Transverse colon (tissue), 4 donors: ENCODE data around the gene EPM2AIP1. TPM values are rescaled to one million over a fixed set of nuclear protein-coding genes. Genes with fewer than 3 reads are reported as not detected.

Experiments used
- DNase-seq: peaks from one replicate; pipeline ENCODE4 v3.0.0-alpha.2; 2019
- H3K27ac ChIP-seq, 4 donors: fragments of 200-600 bp; sonication (generic); 2 replicates each; pipeline ENCODE4 v1.5.1; 2016 to 2018; ENCODE audit warnings: inconsistent platforms in 4 of 4
- H3K27me3 ChIP-seq: fragments of 200-600 bp; sonication (generic); 2 replicates; pipeline ENCODE4 v1.5.1; 2017; ENCODE audit warnings: inconsistent platforms
- H3K36me3 ChIP-seq, 4 donors: fragments of 200-600 bp; sonication (generic); 2 replicates each; pipeline ENCODE4 v1.5.1; 2017 to 2019; ENCODE audit warnings: inconsistent platforms in 4 of 4
- H3K4me1 ChIP-seq, 4 donors: fragments of 200-600 bp; sonication (generic); 2 replicates each; pipeline ENCODE4 v1.5.1; 2017 to 2020; ENCODE audit warnings: inconsistent platforms in 4 of 4
- H3K4me3 ChIP-seq, 4 donors: fragments of 200-600 bp; sonication (generic); 1 replicate in 1 of 4; 2 replicates in 3 of 4; pipeline versions ENCODE4 v1.5.1 to v1.6.1; 2017 to 2019; ENCODE audit warnings: inconsistent platforms in 4 of 4
- H3K9me3 ChIP-seq, 2 donors: fragments of 200-600 bp; sonication (generic); 2 replicates each; pipeline ENCODE4 v1.5.1; 2017 to 2019; ENCODE audit warnings: inconsistent platforms in 2 of 2
- CTCF ChIP-seq, 5 experiments: fragments of 200-600 bp in 3 of 5; fragments of 450-650 bp in 2 of 5; sonication (generic) in 3 of 5; IDR thresholded peaks; 1 replicate in 2 of 5; 2 replicates in 3 of 5; pipeline ENCODE4 v1.5.1; 2016 to 2017; ENCODE audit warnings: antibody characterized with exemption in 5 of 5, inconsistent platforms in 3 of 5, mild to moderate bottlenecking in 2 of 5, moderate library complexity in 1 of 5
- EP300 ChIP-seq: sonication (generic); formaldehyde crosslinking; IDR thresholded peaks from one replicate; pipeline ENCODE4 v1.6.1; 2017; ENCODE audit warnings: antibody characterized with exemption, low read depth
- POLR2A ChIP-seq: fragments of 450-650 bp; IDR thresholded peaks from one replicate; pipeline ENCODE4 v1.6.1; 2016; ENCODE audit warnings: antibody characterized with exemption, mild to moderate bottlenecking, moderate library complexity
- POLR2AphosphoS5 ChIP-seq, 3 donors: sonication (generic); formaldehyde crosslinking; IDR thresholded peaks; one replicate each; pipeline ENCODE4 v1.6.1; 2016; ENCODE audit warnings: antibody characterized with exemption in 3 of 3
- WGBS, 2 donors: methylation state at CpG; one replicate each; pipeline ENCODE4 v1.1.5; 2018; ENCODE audit warnings: low coverage in 1 of 2; 5-methylcytosine and 5-hydroxymethylcytosine counted together
- in situ Hi-C, 4 donors: fragments of 200-750 bp; cut with MboI; loops; one replicate each; pipeline versions ENCODE4 v1.15.0 to v1.15.1; 2017; ENCODE audit warnings: low sequenced_read_pairs in 3 of 4, low pct_ligation_motif_present in 1 of 4, low pct_unique_long_range_greater_than_20kb in 1 of 4
- intact Hi-C: fragments of 100-400 bp; cut with DNase I; formaldehyde crosslinking; loops from one replicate; pipeline ENCODE4 v1.15.1; 2023; ENCODE audit warnings: low total_unique reads
- small RNA-seq, 4 donors: library from RNA; depleted of rRNA; stranded (forward); fragments of <200 nt; gene quantifications; one replicate each; pipeline ENCODE3, GENCODE V24; 2016
- total RNA-seq, 4 donors: library from RNA; depleted of rRNA; stranded (reverse); fragments of >200 nt; gene quantifications; one replicate each; pipeline ENCODE4 v1.1.0, GENCODE V29; 2016

Gene EPM2AIP1
- total RNA-seq, 4 donors from 2014 or later = 5.8 to 22.9 (median 7.1) TPM

GRCh38 chr3:36942638-36943248 is 50.2 kb downstream of the EPM2AIP1 start:
- intact Hi-C loops (no loop called here), in situ Hi-C loops (no loop called here)
- peaks cover 0 to 33% (median 23%) of the 10 kb centered on the region in 4 donors for H3K4me1 ChIP-seq
- TF ChIP-seq POLR2A = no peak
- no peak for TF ChIP-seq EP300
- H3K36me3 ChIP-seq = no peaks in the 10 kb centered on the region
- no peak for DNase-seq
- peaks cover 3 to 5% of the 10 kb centered on the region in 2 donors for H3K9me3 ChIP-seq
- no peaks in the 10 kb centered on the region for H3K27me3 ChIP-seq
- WGBS, 2 donors = 88 to 89% methylated on average over 5 to 21 of the region's 21 CpGs
- peak overlapping the region in 1 of 4 donors; percentile 87 for H3K4me3 ChIP-seq
- H3K27ac ChIP-seq = peak overlapping the region in 2 of 4 donors; percentile 37 to 39

- Histone ChIP-seq H3K36me3 (no peaks in the 10 kb centered on the region), H3K9me3 (no peaks in the 10 kb centered on the region), H3K27ac (peak overlapping the region in 1 of 4 donors; percentile 37), H3K4me1 (peaks cover 0 to 33% (median 24%) of the 10 kb centered on the region in 4 donors), H3K4me3 (no peak overlapping the region), H3K27me3 (no peaks in the 10 kb centered on the region)
- TF ChIP-seq POLR2A = no peak
- no peak for TF ChIP-seq CTCF (IDR thresholded peaks at IDR 0.05)
- no peak for TF ChIP-seq EP300
- TF ChIP-seq POLR2AphosphoS5 (IDR thresholded peaks at IDR 0.05) = no peak
- WGBS, 2 donors = 73 to 89% methylated on average over 3 of the region's 3 CpGs
- no peak for DNase-seq
- in situ Hi-C loops (no loop called here), intact Hi-C loops (no loop called here)
These were observed 51.3 kb downstream of the EPM2AIP1 start for GRCh38 chr3:36941658-36942057.

- intact Hi-C loops = no loop called here
These were observed 51.8 kb downstream of the EPM2AIP1 start for GRCh38 chr3:36941162-36941561.

GRCh38 chr3:36937492-36937891 is 55.4 kb downstream of the EPM2AIP1 start:
- Histone ChIP-seq H3K36me3 (no peaks in the 10 kb centered on the region), H3K4me1 (peaks cover 0 to 20% (median 6%) of the 10 kb centered on the region in 4 donors), H3K4me3 (no peak overlapping the region), H3K27me3 (no peaks in the 10 kb centered on the region), H3K27ac (no peak overlapping the region), H3K9me3 (no peaks in the 10 kb centered on the region)
- DNase-seq = no peak
- 83% methylated on average over 1 of the region's 1 CpG; no CpG with 5 or more reads in 1 of the 2 donors for WGBS, 2 donors
- in situ Hi-C loops (no loop called here), intact Hi-C loops (no loop called here)
- no peak for TF ChIP-seq POLR2A
- TF ChIP-seq POLR2AphosphoS5 (IDR thresholded peaks at IDR 0.05) = no peak

More at GRCh38 chr3:36941162-36941561, 51.8 kb downstream of the EPM2AIP1 start:
- DNase-seq = no peak
- H3K9me3 ChIP-seq = no peaks in the 10 kb centered on the region
- H3K27ac ChIP-seq = no peak overlapping the region
- H3K4me1 ChIP-seq = peaks cover 0 to 33% (median 24%) of the 10 kb centered on the region in 4 donors
- H3K36me3 ChIP-seq = no peaks in the 10 kb centered on the region
- in situ Hi-C loops = no loop called here
- no peaks in the 10 kb centered on the region for H3K27me3 ChIP-seq
- no peak overlapping the region for H3K4me3 ChIP-seq
- TF ChIP-seq CTCF (IDR thresholded peaks at IDR 0.05) (no peak), POLR2AphosphoS5 (IDR thresholded peaks at IDR 0.05) (no peak), POLR2A (no peak), EP300 (no peak)
- WGBS, 2 donors = 83 to 100% methylated on average over 1 to 2 of the region's 2 CpGs

Small RNAs within 50 kb of the gene (small RNA-seq; reads per million reads assigned to genes)
- gene RNU6ATAC4P = 0 reads per million in 4 donors

Other genes with a start within 250 kb of the EPM2AIP1 start
- gene DCLK3, start 228.6 kb downstream of the EPM2AIP1 start, total RNA-seq = under 1 TPM in 1 of 4 donors, not detected in 3; 0.14 TPM
- 100 to 1,000 TPM in 3 of 4 donors, 10 to 100 TPM in 1; 91.5 to 179 (median 116) TPM for gene TRANK1, start 48.1 kb downstream of the EPM2AIP1 start, total RNA-seq
- gene MLH1, start 387 bp upstream of the EPM2AIP1 start, total RNA-seq = 10 to 100 TPM; 19.4 to 38.0 (median 27.8) TPM
- gene LRRFIP2, start 181.5 kb upstream of the EPM2AIP1 start, total RNA-seq = 100 to 1,000 TPM; 136 to 198 (median 167) TPM